Stomach (tissue), 9 donors: ENCODE measurements around the gene CITED4. TPM values are rescaled to one million over a fixed set of nuclear protein-coding genes. Genes with fewer than 3 reads are reported as not detected.

Experiments
- DNase-seq, 2 donors: peaks; one replicate each; pipeline versions ENCODE4 v3.0.0 to v3.0.0-alpha.2; 2013 to 2019
- H3K27ac ChIP-seq, 5 donors: fragments of 200-600 bp in 4 of 5; sonication (generic) in 4 of 5; one replicate each; pipeline ENCODE4 v1.5.1; 2013 to 2019; ENCODE audit warnings: mild to moderate bottlenecking in 1 of 5, moderate library complexity in 1 of 5
- H3K27me3 ChIP-seq, 3 donors: fragments of 200-600 bp; sonication (generic); one replicate each; pipeline ENCODE4 v1.5.1; 2017 to 2019; ENCODE audit warnings: mixed run types in 1 of 3
- H3K36me3 ChIP-seq, 4 donors: fragments of 200-600 bp; sonication (generic); 1 replicate in 3 of 4; 2 replicates in 1 of 4; pipeline ENCODE4 v1.5.1; 2016 to 2019
- H3K4me1 ChIP-seq, 4 donors: fragments of 200-600 bp; sonication (generic); one replicate each; pipeline ENCODE4 v1.5.1; 2016 to 2019
- H3K4me3 ChIP-seq, 4 donors: fragments of 200-600 bp; sonication (generic) in 3 of 4; one replicate each; pipeline ENCODE4 v1.5.1; 2016 to 2019; ENCODE audit warnings: mild to moderate bottlenecking in 1 of 4
- H3K9me3 ChIP-seq, 4 donors: fragments of 200-600 bp; sonication (generic); one replicate each; pipeline ENCODE4 v1.5.1; 2016 to 2019
- CTCF ChIP-seq, 7 experiments: fragments of 450-650 bp in 4 of 7; fragments of 200-600 bp in 3 of 7; sonication (generic) in 3 of 7; IDR thresholded peaks; one replicate each; pipeline ENCODE4 v1.5.1; 2016 to 2019; ENCODE audit warnings: antibody characterized with exemption in 7 of 7, control low read depth in 2 of 7, mild to moderate bottlenecking in 1 of 7
- EP300 ChIP-seq: sonication (generic); formaldehyde crosslinking; IDR thresholded peaks from one replicate; pipeline ENCODE4 v1.6.1; 2017; ENCODE audit warnings: antibody characterized with exemption
- POLR2A ChIP-seq, 4 donors: fragments of 450-650 bp; IDR thresholded peaks; one replicate each; pipeline ENCODE4 v1.6.1; 2016; ENCODE audit warnings: antibody characterized with exemption in 4 of 4, control low read depth in 2 of 4, mild to moderate bottlenecking in 1 of 4, moderate library complexity in 1 of 4
- POLR2AphosphoS5 ChIP-seq, 3 donors: sonication (generic); formaldehyde crosslinking; IDR thresholded peaks; one replicate each; pipeline ENCODE4 v1.6.1; 2016; ENCODE audit warnings: antibody characterized with exemption in 3 of 3
- WGBS, 5 donors: extraction: QIAGEN DNeasy Blood & Tissue Kit in 3 of 5; methylation state at CpG; one replicate each; pipeline versions ENCODE4 v1.1.5 to v1.1.7; 2013 to 2018; 5-methylcytosine and 5-hydroxymethylcytosine counted together
- intact Hi-C: fragments of 100-400 bp; cut with DNase I; formaldehyde crosslinking; loops from one replicate; pipeline ENCODE4 v1.15.1; 2023; ENCODE audit warnings: low total_unique reads
- polyA plus RNA-seq, 3 donors: library from polyadenylated mRNA; stranded (reverse); fragments of 200-250 nt; gene quantifications; one replicate each; pipeline ENCODE4 v1.2.3, GENCODE V29; 2013
- total RNA-seq, 5 donors: library from RNA; depleted of rRNA; stranded (reverse); fragments of >200 nt; gene quantifications; one replicate each; pipeline versions ENCODE4 v1.1.0 to v1.2.3, GENCODE V29; 2014 to 2016
- donor health status: healthy with polysubstance abuse.
- donor health status: Bipolar disorder and iron deficiency.
- donor health status: healthy.

Gene CITED4
- total and polyA plus RNA-seq, 8 donors: 2.6 to 152 (median 28.7) TPM

DNA sequence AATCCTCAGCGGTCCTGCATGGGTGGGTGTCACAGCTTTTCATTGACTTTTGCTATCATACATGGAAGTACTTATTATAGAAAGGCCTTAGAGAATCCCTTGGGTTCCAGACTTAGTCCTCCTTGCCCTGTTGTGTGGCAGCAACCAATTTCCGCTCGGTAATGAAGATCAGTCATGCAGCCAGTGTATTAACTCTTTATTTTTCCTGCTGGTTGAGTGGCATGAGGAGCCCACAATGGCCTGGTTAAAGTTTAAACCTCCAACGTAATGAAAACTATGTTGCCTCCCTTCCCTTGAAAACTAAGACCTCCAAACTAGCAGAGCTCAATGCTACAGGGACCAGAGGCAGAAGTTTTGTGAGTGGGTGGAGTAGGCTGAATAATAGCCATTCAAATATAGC is 20.0 kb downstream of the CITED4 start:
- peaks cover 0 to 7% (median 0%) of the 10 kb centered on the region in 4 donors for H3K4me1 ChIP-seq
- no peak overlapping the region for H3K4me3 ChIP-seq
- no peak for DNase-seq
- intact Hi-C loops: loop anchor here (10.0 kb wide), 2 partner anchors 67 to 227 kb away; no protein-coding TSS in a partner anchor
- H3K9me3 ChIP-seq: peaks cover 0 to 7% (median 0%) of the 10 kb centered on the region in 4 donors
- WGBS, 5 donors: 68 to 78% (median 71%) methylated on average over 4 of the region's 4 CpGs
- TF ChIP-seq POLR2AphosphoS5 (IDR thresholded peaks at IDR 0.05): no peak
- TF ChIP-seq POLR2A (IDR thresholded peaks at IDR 0.05): no peak
- TF ChIP-seq EP300: no peak
- no peak for TF ChIP-seq CTCF (IDR thresholded peaks at IDR 0.05)
- H3K27ac ChIP-seq: no peak overlapping the region
- no peaks in the 10 kb centered on the region for H3K27me3 ChIP-seq
- peaks cover 0 to 20% (median 7%) of the 10 kb centered on the region in 4 donors for H3K36me3 ChIP-seq

GRCh38 chr1:40841602-40842001 is 20.6 kb downstream of the CITED4 start:
- TF ChIP-seq POLR2A (IDR thresholded peaks at IDR 0.05) (no peak), CTCF (IDR thresholded peaks at IDR 0.05) (no peak), EP300 (no peak), POLR2AphosphoS5 (IDR thresholded peaks at IDR 0.05) (no peak)
- intact Hi-C loops: loop anchor here (10.0 kb wide), 2 partner anchors 67 to 227 kb away; no protein-coding TSS in a partner anchor
- peaks cover 0 to 7% (median 0%) of the 10 kb centered on the region in 4 donors for H3K4me1 ChIP-seq
- no peak for DNase-seq
- H3K27me3 ChIP-seq: no peaks in the 10 kb centered on the region
- H3K9me3 ChIP-seq: peaks cover 0 to 7% (median 0%) of the 10 kb centered on the region in 4 donors
- H3K4me3 ChIP-seq: no peak overlapping the region
- peaks cover 0 to 23% (median 8%) of the 10 kb centered on the region in 4 donors for H3K36me3 ChIP-seq
- 79 to 89% (median 87%) methylated on average over 5 to 7 of the region's 7 CpGs for WGBS, 5 donors
- H3K27ac ChIP-seq: no peak overlapping the region

DNA sequence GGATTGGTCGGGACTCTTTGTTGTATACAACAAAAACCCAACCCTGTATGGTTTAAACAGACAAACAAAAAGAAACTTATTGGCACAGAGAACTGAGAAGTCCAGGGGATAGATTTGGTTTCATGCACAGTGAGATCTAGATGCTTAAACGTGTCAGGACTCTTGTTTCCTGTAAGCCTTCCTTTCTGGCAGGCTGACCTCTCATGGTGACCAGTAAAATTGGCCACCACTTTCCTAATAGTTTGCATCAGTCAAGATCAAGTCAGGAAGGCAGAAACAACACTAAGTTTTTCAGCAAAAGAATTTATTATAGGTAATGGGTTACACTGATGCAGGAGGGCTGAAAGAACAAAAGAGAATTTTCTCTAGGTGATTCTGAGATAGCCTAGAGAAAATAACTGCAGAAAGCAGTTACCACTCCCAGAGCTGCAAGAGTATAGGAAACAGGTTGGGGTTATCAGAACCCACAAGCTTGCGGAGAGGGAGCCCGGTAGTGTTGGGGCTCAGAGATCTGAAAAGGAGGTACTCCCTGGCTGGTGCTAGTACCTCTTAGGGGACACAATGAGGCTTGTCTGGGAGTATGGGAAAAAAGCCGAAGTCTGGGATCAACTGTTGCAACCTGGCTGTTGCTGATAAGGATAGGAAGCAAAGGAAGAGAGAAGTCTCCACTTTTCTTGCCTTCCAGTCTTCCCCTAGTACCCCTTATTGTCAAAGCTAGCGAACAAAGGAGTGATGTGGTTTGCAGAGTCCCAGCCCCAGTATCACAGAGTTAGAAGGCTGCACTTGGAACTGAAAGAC is 21.4 kb downstream of the CITED4 start:
- TF ChIP-seq EP300 (no peak), POLR2AphosphoS5 (IDR thresholded peaks at IDR 0.05) (no peak), POLR2A (IDR thresholded peaks at IDR 0.05) (no peak), CTCF (IDR thresholded peaks at IDR 0.05) (no peak)
- intact Hi-C loops: loop anchor here (10.0 kb wide), 2 partner anchors 66 to 226 kb away; no protein-coding TSS in a partner anchor
- no peak overlapping the region for H3K27ac ChIP-seq
- no peak for DNase-seq
- no peaks in the 10 kb centered on the region for H3K27me3 ChIP-seq
- WGBS, 5 donors: 33 to 52% (median 41%) methylated on average over 6 of the region's 6 CpGs
- peaks cover 0 to 7% (median 0%) of the 10 kb centered on the region in 4 donors for H3K4me1 ChIP-seq
- peaks cover 0 to 32% (median 8%) of the 10 kb centered on the region in 4 donors for H3K36me3 ChIP-seq
- H3K4me3 ChIP-seq: no peak overlapping the region
- H3K9me3 ChIP-seq: peaks cover 0 to 7% (median 0%) of the 10 kb centered on the region in 4 donors

DNA sequence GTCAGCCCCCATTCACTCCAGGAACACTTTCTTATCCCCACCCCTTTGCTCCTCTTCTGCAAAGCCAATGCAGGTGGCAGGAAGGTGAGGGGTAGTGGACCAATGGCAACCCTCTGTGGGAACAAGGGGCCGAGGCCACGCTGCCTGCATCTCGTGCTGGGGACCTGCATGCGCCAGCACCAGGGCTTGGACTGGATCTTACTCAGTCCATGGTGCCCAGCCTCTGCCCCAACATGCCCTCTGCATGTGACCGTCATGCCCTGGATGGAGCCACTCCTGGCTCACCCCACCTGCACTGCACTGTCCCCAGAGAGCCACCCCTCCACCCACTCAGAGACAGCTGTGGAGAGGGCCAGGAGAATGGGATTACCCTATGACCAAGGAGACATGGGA is 22.2 kb downstream of the CITED4 start:
- Histone ChIP-seq H3K4me1 (peaks cover 0 to 2% (median 0%) of the 10 kb centered on the region in 4 donors), H3K4me3 (no peak overlapping the region), H3K36me3 (peaks cover 0 to 40% (median 8%) of the 10 kb centered on the region in 4 donors), H3K9me3 (peaks cover 0 to 7% (median 0%) of the 10 kb centered on the region in 4 donors), H3K27me3 (no peaks in the 10 kb centered on the region), H3K27ac (no peak overlapping the region)
- intact Hi-C loops: loop anchor here (10.0 kb wide), 2 partner anchors 65 to 225 kb away; no protein-coding TSS in a partner anchor
- DNase-seq: no peak
- 92 to 100% (median 95%) methylated on average over 5 of the region's 5 CpGs for WGBS, 5 donors
- no peak for TF ChIP-seq EP300
- TF ChIP-seq POLR2AphosphoS5 (IDR thresholded peaks at IDR 0.05): no peak
- TF ChIP-seq CTCF (IDR thresholded peaks at IDR 0.05): no peak
